ENCODE results near the gene ABCC1. TPM values are rescaled to one million over a fixed set of nuclear protein-coding genes. Genes with fewer than 3 reads are reported as not detected.

The ABCC1 gene
- total RNA-seq, 1 experiment from 2014 or later = 16.1 TPM

- ChIA-PET CTCF (no interaction called here), POLR2A (ENCODE audit: unreplicated experiment) (no interaction called here)
- Histone ChIP-seq H3K36me3 (ENCODE audit: low read depth, low read length) (no peaks in the 10 kb centered on the region), H3K9me3 (ENCODE audit: low read length) (no peaks in the 10 kb centered on the region), H3K27me3 (ENCODE audit: low read length) (no peaks in the 10 kb centered on the region), H3K79me2 (ENCODE audit: low read length) (no peaks in the 10 kb centered on the region), H2AFZ (ENCODE audit: low read length) (no peak overlapping the region), H3K27ac (ENCODE audit: low read length) (0 out of 2 replicates have a peak overlapping the region, but pooled peaks have one; percentile 66), H3K4me2 (ENCODE audit: low read length) (no peak overlapping the region), H3K4me3 (ENCODE audit: low read length) (no peak overlapping the region), H3K4me1 (ENCODE audit: insufficient read depth, low read length) (peaks cover 37% of the 10 kb centered on the region), H3K9ac (ENCODE audit: low read length) (no peak overlapping the region), H4K20me1 (ENCODE audit: low read length) (no peaks in the 10 kb centered on the region), H3F3A (ENCODE audit: low read length, unreplicated experiment) (no peaks in the 10 kb centered on the region), H3K9me2 (replicated peaks; ENCODE audit: low read length) (no peaks in the 10 kb centered on the region)
- no peak for DNase-seq
- intact Hi-C loops (cut with micrococcal nuclease) = no loop called here
- ATAC-seq = no peak
- BruUV-seq (replicated peaks) = no TSS peak
- no peak for TF ChIP-seq EZH2 (IDR thresholded peaks at IDR 0.05; ENCODE audit: low read length, unreplicated experiment)
- no peak for TF ChIP-seq CTCF (conservative IDR thresholded peaks at IDR 0.05; ENCODE audit: low read depth, low read length)
- no peak for TF ChIP-seq EZH2phosphoT487 (IDR thresholded peaks at IDR 0.05; ENCODE audit: borderline replicate concordance, low read length)
Measured at GRCh38 chr16:15900901-15901500, 48.4 kb upstream of the ABCC1 start.

GRCh38 chr16:15903960-15904359 lies 45.5 kb upstream of the ABCC1 start:
- BruUV-seq (replicated peaks) = no TSS peak
- H3K9ac ChIP-seq (ENCODE audit: low read length) = no peak overlapping the region
- no peaks in the 10 kb centered on the region for H3K36me3 ChIP-seq (ENCODE audit: low read depth, low read length)
- peaks cover 20% of the 10 kb centered on the region for H3K4me1 ChIP-seq (ENCODE audit: insufficient read depth, low read length)
- intact Hi-C loops (cut with micrococcal nuclease) = no loop called here
- H3K79me2 ChIP-seq (ENCODE audit: low read length) = no peaks in the 10 kb centered on the region
- ATAC-seq = no peak
- no peak overlapping the region for H3K27ac ChIP-seq (ENCODE audit: low read length)
- H2AFZ ChIP-seq (ENCODE audit: low read length) = no peak overlapping the region
- TF ChIP-seq CTCF (conservative IDR thresholded peaks at IDR 0.05; ENCODE audit: low read depth, low read length) (no peak), EZH2phosphoT487 (IDR thresholded peaks at IDR 0.05; ENCODE audit: borderline replicate concordance, low read length) (no peak), EZH2 (IDR thresholded peaks at IDR 0.05; ENCODE audit: low read length, unreplicated experiment) (no peak)
- no peak overlapping the region for H3K4me2 ChIP-seq (ENCODE audit: low read length)
- POLR2A ChIA-PET (ENCODE audit: unreplicated experiment) = interaction anchor here (0.6 kb wide), 1 partner anchor 82 kb away, joined by 7 read pairs; no protein-coding TSS in a partner anchor
- no peak for DNase-seq
- CTCF ChIA-PET = no interaction called here
- H3K9me3 ChIP-seq (ENCODE audit: low read length) = no peaks in the 10 kb centered on the region
- no peak overlapping the region for H3K4me3 ChIP-seq (ENCODE audit: low read length)
- H4K20me1 ChIP-seq (ENCODE audit: low read length) = no peaks in the 10 kb centered on the region
- no peaks in the 10 kb centered on the region for H3F3A ChIP-seq (ENCODE audit: low read length, unreplicated experiment)
- H3K9me2 ChIP-seq (replicated peaks; ENCODE audit: low read length) = no peaks in the 10 kb centered on the region
- no peaks in the 10 kb centered on the region for H3K27me3 ChIP-seq (ENCODE audit: low read length)

- Histone ChIP-seq H3K4me3 (ENCODE audit: low read length) (no peak overlapping the region), H2AFZ (ENCODE audit: low read length) (no peak overlapping the region), H3K4me1 (ENCODE audit: insufficient read depth, low read length) (no peaks in the 10 kb centered on the region), H3K9me2 (replicated peaks; ENCODE audit: low read length) (no peaks in the 10 kb centered on the region), H3K79me2 (ENCODE audit: low read length) (no peaks in the 10 kb centered on the region), H3K27ac (ENCODE audit: low read length) (no peak overlapping the region), H4K20me1 (ENCODE audit: low read length) (no peaks in the 10 kb centered on the region), H3K4me2 (ENCODE audit: low read length) (no peak overlapping the region), H3K36me3 (ENCODE audit: low read depth, low read length) (no peaks in the 10 kb centered on the region), H3K27me3 (ENCODE audit: low read length) (no peaks in the 10 kb centered on the region), H3K9ac (ENCODE audit: low read length) (no peak overlapping the region), H3K9me3 (ENCODE audit: low read length) (no peaks in the 10 kb centered on the region), H3F3A (ENCODE audit: low read length, unreplicated experiment) (no peaks in the 10 kb centered on the region)
- POLR2A ChIA-PET (ENCODE audit: unreplicated experiment) = no interaction called here
- BruUV-seq (replicated peaks) = no TSS peak
- intact Hi-C loops (cut with micrococcal nuclease) = no loop called here
- no peak for TF ChIP-seq CTCF (conservative IDR thresholded peaks at IDR 0.05; ENCODE audit: low read depth, low read length)
- TF ChIP-seq EZH2 (IDR thresholded peaks at IDR 0.05; ENCODE audit: low read length, unreplicated experiment) = no peak
- TF ChIP-seq EZH2phosphoT487 (IDR thresholded peaks at IDR 0.05; ENCODE audit: borderline replicate concordance, low read length) = no peak
- ATAC-seq (no peak), DNase-seq (no peak)
- CTCF ChIA-PET = no interaction called here
Measured at GRCh38 chr16:15906439-15906838, 43.0 kb upstream of the ABCC1 start.

Data from PC-3 (cell line).